HepG2 (cell line): ENCODE results near the gene ETFA. TPM values are rescaled to one million over a fixed set of nuclear protein-coding genes. Genes with fewer than 3 reads are reported as not detected.

Source experiments
- ATAC-seq: fragments of 200-7000 bp; cut with Tn5 transposase; 3 replicates; pipeline ENCODE4 v1.9.1; 2020; ENCODE audit warnings: mild to moderate bottlenecking, moderate library complexity
- BruUV-seq: library from RNA; stranded (reverse); fragments of 400-500 nt; replicated peaks from 2 replicates; lab custom pipeline; 2021; lab: Mats Ljungman, UMichigan
- CTCF ChIA-PET: fragments of 300-600 bp; formaldehyde crosslinking; extraction: SDS; loops from one replicate; lab custom pipeline; 2021; ENCODE audit warnings: low total read pairs, inconsistent platforms, low intra/inter-chr PET ratio; lab: Yijun Ruan, JAX
- POLR2A ChIA-PET: fragments of 350-600 bp; sonication (Branson Sonifier 250); formaldehyde crosslinking; loops from one replicate; lab custom pipeline; 2020; ENCODE audit warnings: antibody characterized with exemption, inconsistent platforms; lab: Yijun Ruan, JAX
- DNase-seq: peaks from one replicate; pipeline ENCODE4 v3.0.0-alpha.2; 2015; ENCODE audit warnings: low spot score
- FAIRE-seq: peaks from 3 replicates; lab custom pipeline; 2011; peaks lifted over from hg19 to GRCh38; lab: Jason Lieb, UNC
- H2AFZ ChIP-seq: one replicate; pipeline ENCODE4 v1.6.1; 2011; ENCODE audit warnings: low read length, inconsistent platforms
- H3K27ac ChIP-seq: fragments of 300-600 bp; 3 replicates; pipeline ENCODE4 v1.8.0; 2011; ENCODE audit warnings: mixed run types, mild to moderate bottlenecking, mixed read lengths, low read length, inconsistent platforms; ENCODE audit not compliant: insufficient read depth; ENCODE audit errors: extremely low read length
- H3K27me3 ChIP-seq, 2 experiments: fragments of 200-600 bp in 1 of 2; 2 replicates in 1 of 2; 3 replicates in 1 of 2; pipeline versions ENCODE4 v1.6.0 to v1.8.0; 2011; ENCODE audit warnings: low read length in 2 of 2, mild to moderate bottlenecking in 2 of 2, moderate library complexity in 2 of 2, inconsistent platforms in 1 of 2; ENCODE audit not compliant: insufficient read depth in 2 of 2, control insufficient read depth in 1 of 2
- H3K36me3 ChIP-seq, 2 experiments: fragments of 200-600 bp in 1 of 2; replicated peaks in 1 of 2; 2 replicates in 1 of 2; 3 replicates in 1 of 2; pipeline versions ENCODE4 v1.5.1 to v1.8.0; 2011; ENCODE audit warnings: low read length in 2 of 2, inconsistent platforms in 1 of 2; ENCODE audit not compliant: insufficient read depth in 2 of 2, control insufficient read depth in 1 of 2
- H3K4me1 ChIP-seq: 2 replicates; pipeline ENCODE4 v1.5.1; 2012; ENCODE audit warnings: low read length, inconsistent platforms; ENCODE audit not compliant: insufficient read depth
- H3K4me2 ChIP-seq: 2 replicates; pipeline ENCODE4 v1.6.0; 2011; ENCODE audit warnings: low read depth, low read length, inconsistent platforms
- H3K4me3 ChIP-seq, 3 experiments: fragments of 200-600 bp in 1 of 3; sonication (generic), shearing (Covaris generic) in 1 of 3; replicated peaks in 1 of 3; 2 replicates each; pipeline ENCODE4 v1.5.1; 2011 to 2016; ENCODE audit warnings: low read length in 3 of 3, inconsistent platforms in 2 of 3, low read depth in 2 of 3, mild to moderate bottlenecking in 2 of 3, control low read depth in 1 of 3, mixed read lengths in 1 of 3; ENCODE audit not compliant: insufficient read depth in 1 of 3
- H3K79me2 ChIP-seq: one replicate; pipeline ENCODE4 v1.6.1; 2011; ENCODE audit warnings: low read length, inconsistent platforms; ENCODE audit not compliant: insufficient read depth
- H3K9ac ChIP-seq: 2 replicates; pipeline ENCODE4 v1.6.0; 2011; ENCODE audit warnings: mild to moderate bottlenecking, low read depth, low read length, inconsistent platforms; ENCODE audit not compliant: insufficient read depth
- H3K9me3 ChIP-seq: 2 replicates; pipeline ENCODE4 v1.5.1; 2012; ENCODE audit warnings: mild to moderate bottlenecking, low read length
- H4K20me1 ChIP-seq: 2 replicates; pipeline ENCODE4 v1.6.0; 2011; ENCODE audit warnings: inconsistent platforms, mild to moderate bottlenecking, low read length, moderate library complexity; ENCODE audit not compliant: insufficient read depth
- SKI ChIP-seq: fragments of 450-650 bp; IDR thresholded peaks from one replicate; pipeline ENCODE4 v1.6.1; 2018; ENCODE audit warnings: mild to moderate bottlenecking; ENCODE audit not compliant: partially characterized antibody
- ZFP91 ChIP-seq: sonication (generic); formaldehyde crosslinking; IDR thresholded peaks from 2 replicates; pipeline ENCODE4 v1.9.0; 2022; ENCODE audit warnings: missing genetic modification reagents, mild to moderate bottlenecking, borderline replicate concordance
- ZNF556 ChIP-seq: sonication (generic); formaldehyde crosslinking; IDR thresholded peaks from 2 replicates; pipeline ENCODE4 v1.4.0; 2020; ENCODE audit warnings: mild to moderate bottlenecking, missing genetic modification reagents, borderline replicate concordance
- ZNF841 ChIP-seq: sonication (generic); formaldehyde crosslinking; IDR thresholded peaks from 2 replicates; pipeline ENCODE4 v1.8.1; 2023; ENCODE audit warnings: missing genetic modification reagents, borderline replicate concordance
- ZNF850 ChIP-seq: sonication (generic); formaldehyde crosslinking; conservative IDR thresholded peaks from 2 replicates; pipeline ENCODE4 v1.9.0; 2021; ENCODE audit warnings: mild to moderate bottlenecking, missing genetic modification reagents
- WGBS: methylation state at CpG from one replicate; pipeline ENCODE4 v1.1.6; 2017; ENCODE audit warnings: low lambda C conversion rate; 5-methylcytosine and 5-hydroxymethylcytosine counted together
- in situ Hi-C: cut with HindIII; loops from 2 replicates; pipeline ENCODE4 v1.10.0; 2017; ENCODE audit warnings: low pct_unique_long_range_greater_than_20kb; ENCODE audit not compliant: extremely low pct_ligation_motif_present
- intact Hi-C: fragments of 100-400 bp; cut with micrococcal nuclease; formaldehyde crosslinking; loops from one replicate; pipeline ENCODE4 v1.10.0; 2022; ENCODE audit not compliant: unreplicated experiment
- polyA plus RNA-seq, 8 experiments: library from polyadenylated mRNA; depleted of rRNA in 3 of 8; stranded (reverse) in 7 of 8; unstranded in 1 of 8; fragments of >200 nt; fragmentation: Illumina TruSeq in 4 of 8; extraction: Trizol in 4 of 8; gene quantifications; 2 replicates each; pipeline versions ENCODE4 v1.2.1 to v1.2.3, GENCODE V29; 2011 to 2016; ENCODE audit warnings: low read depth in 4 of 8, missing spikeins in 1 of 8, mixed read lengths in 1 of 8; ENCODE audit not compliant: insufficient read depth in 1 of 8
- total RNA-seq, 5 experiments: library from RNA; depleted of rRNA; stranded (reverse); fragments of >200 nt; fragmentation: Illumina TruSeq; extraction: Trizol; gene quantifications; 2 replicates each; pipeline ENCODE4 v1.2.3, GENCODE V29; 2016; ENCODE audit warnings: low read depth in 1 of 5
- TF ChIP-seq, protein P1 (sequence below): sonication (generic); formaldehyde crosslinking; conservative IDR thresholded peaks from 2 replicates; pipeline ENCODE4 v1.8.1; 2023; ENCODE audit warnings: missing genetic modification reagents
- TF ChIP-seq, protein P2 (sequence below): sonication (generic); formaldehyde crosslinking; IDR thresholded peaks from 2 replicates; pipeline ENCODE4 v1.5.0; 2020; ENCODE audit warnings: mild to moderate bottlenecking, missing genetic modification reagents, borderline replicate concordance
- TF ChIP-seq, protein P3 (sequence below), 2 experiments: sonication (generic) in 1 of 2; formaldehyde crosslinking in 1 of 2; IDR thresholded peaks; 2 replicates each; pipeline versions ENCODE4 v1.4.0 to v1.6.1; 2016 to 2020; ENCODE audit warnings: borderline replicate concordance in 1 of 2, low read depth in 1 of 2, mild to moderate bottlenecking in 1 of 2, missing genetic modification reagents in 1 of 2

ETFA gene
- total and polyA plus RNA-seq, 2 of the 13 experiments (the other 11 are each of a cell fraction or from before 2014, with no cell fraction given), result 291 to 396 TPM

DNA sequence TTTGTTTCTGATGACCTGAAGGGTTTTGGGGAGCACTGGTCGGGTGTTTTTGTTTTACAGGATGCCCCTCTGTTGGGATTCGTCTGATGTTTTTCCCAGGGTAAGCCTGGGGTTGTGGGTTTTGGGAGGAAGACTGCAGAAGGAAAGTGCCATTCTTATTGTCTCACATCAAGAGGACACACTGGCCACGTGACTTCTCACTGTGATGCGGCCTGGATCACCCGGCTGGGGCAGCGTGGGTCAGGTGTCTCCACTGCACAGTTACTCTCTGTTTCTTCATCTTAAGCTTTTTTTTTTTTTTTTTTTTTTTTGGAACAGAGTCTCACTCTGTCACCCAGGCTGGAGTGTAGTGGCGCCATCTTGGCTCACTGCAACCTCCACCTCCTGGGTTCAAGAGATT, 130.9 kb downstream of the ETFA start:
- POLR2A ChIA-PET, result no interaction called here
- no peak for DNase-seq
- CTCF ChIA-PET, result no interaction called here
- no peaks in the 10 kb centered on the region for H3K36me3 ChIP-seq
- H3K27ac ChIP-seq, result no peak overlapping the region
- H3K79me2 ChIP-seq, result no peaks in the 10 kb centered on the region
- no peak for TF ChIP-seq SKI
- TF ChIP-seq, protein P1, sequence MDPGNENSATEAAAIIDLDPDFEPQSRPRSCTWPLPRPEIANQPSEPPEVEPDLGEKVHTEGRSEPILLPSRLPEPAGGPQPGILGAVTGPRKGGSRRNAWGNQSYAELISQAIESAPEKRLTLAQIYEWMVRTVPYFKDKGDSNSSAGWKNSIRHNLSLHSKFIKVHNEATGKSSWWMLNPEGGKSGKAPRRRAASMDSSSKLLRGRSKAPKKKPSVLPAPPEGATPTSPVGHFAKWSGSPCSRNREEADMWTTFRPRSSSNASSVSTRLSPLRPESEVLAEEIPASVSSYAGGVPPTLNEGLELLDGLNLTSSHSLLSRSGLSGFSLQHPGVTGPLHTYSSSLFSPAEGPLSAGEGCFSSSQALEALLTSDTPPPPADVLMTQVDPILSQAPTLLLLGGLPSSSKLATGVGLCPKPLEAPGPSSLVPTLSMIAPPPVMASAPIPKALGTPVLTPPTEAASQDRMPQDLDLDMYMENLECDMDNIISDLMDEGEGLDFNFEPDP, result no peak
- no peak for TF ChIP-seq ZFP91
- TF ChIP-seq, protein P2, sequence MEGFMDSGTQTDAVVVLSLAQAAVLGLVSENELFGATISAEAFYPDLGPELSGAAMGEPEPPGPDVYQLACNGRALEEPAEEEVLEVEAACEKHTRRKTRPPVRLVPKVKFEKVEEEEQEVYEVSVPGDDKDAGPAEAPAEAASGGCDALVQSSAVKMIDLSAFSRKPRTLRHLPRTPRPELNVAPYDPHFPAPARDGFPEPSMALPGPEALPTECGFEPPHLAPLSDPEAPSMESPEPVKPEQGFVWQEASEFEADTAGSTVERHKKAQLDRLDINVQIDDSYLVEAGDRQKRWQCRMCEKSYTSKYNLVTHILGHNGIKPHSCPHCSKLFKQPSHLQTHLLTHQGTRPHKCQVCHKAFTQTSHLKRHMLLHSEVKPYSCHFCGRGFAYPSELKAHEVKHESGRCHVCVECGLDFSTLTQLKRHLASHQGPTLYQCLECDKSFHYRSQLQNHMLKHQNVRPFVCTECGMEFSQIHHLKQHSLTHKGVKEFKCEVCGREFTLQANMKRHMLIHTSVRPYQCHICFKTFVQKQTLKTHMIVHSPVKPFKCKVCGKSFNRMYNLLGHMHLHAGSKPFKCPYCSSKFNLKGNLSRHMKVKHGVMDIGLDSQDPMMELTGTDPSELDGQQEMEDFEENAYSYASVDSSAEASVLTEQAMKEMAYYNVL (CRISPR knock-in tag), result no peak
- no peak for TF ChIP-seq ZNF850 (CRISPR knock-in tag)
- no peak for TF ChIP-seq ZNF556
- TF ChIP-seq, protein P3, sequence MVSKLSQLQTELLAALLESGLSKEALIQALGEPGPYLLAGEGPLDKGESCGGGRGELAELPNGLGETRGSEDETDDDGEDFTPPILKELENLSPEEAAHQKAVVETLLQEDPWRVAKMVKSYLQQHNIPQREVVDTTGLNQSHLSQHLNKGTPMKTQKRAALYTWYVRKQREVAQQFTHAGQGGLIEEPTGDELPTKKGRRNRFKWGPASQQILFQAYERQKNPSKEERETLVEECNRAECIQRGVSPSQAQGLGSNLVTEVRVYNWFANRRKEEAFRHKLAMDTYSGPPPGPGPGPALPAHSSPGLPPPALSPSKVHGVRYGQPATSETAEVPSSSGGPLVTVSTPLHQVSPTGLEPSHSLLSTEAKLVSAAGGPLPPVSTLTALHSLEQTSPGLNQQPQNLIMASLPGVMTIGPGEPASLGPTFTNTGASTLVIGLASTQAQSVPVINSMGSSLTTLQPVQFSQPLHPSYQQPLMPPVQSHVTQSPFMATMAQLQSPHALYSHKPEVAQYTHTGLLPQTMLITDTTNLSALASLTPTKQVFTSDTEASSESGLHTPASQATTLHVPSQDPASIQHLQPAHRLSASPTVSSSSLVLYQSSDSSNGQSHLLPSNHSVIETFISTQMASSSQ (IDR thresholded peaks at IDR 0.05; ENCODE audit: low read depth), result no peak
- TF ChIP-seq, protein P3 (CRISPR knock-in tag; IDR thresholded peaks at IDR 0.05; ENCODE audit: borderline replicate concordance), result no peak
- no peak for TF ChIP-seq ZNF841 (CRISPR knock-in tag)
- H3K4me3 ChIP-seq, result no peak overlapping the region
- no peak overlapping the region for H2AFZ ChIP-seq
- no TSS peak for BruUV-seq
- intact Hi-C loops (no loop called here), in situ Hi-C loops (no loop called here)
- ATAC-seq, result no peak
- H3K4me1 ChIP-seq, result peaks cover 25% of the 10 kb centered on the region
- H3K27me3 ChIP-seq, result peaks cover 7 to 54% of the 10 kb centered on the region in 2 experiments
- FAIRE-seq, result no peak
- WGBS, result 28% methylated on average over 7 of the region's 7 CpGs
- no peak overlapping the region for H3K9ac ChIP-seq
- no peaks in the 10 kb centered on the region for H4K20me1 ChIP-seq
- no peaks in the 10 kb centered on the region for H3K9me3 ChIP-seq
- no peak overlapping the region for H3K4me2 ChIP-seq
